ENCODE results near the gene ELMO1.

DNA sequence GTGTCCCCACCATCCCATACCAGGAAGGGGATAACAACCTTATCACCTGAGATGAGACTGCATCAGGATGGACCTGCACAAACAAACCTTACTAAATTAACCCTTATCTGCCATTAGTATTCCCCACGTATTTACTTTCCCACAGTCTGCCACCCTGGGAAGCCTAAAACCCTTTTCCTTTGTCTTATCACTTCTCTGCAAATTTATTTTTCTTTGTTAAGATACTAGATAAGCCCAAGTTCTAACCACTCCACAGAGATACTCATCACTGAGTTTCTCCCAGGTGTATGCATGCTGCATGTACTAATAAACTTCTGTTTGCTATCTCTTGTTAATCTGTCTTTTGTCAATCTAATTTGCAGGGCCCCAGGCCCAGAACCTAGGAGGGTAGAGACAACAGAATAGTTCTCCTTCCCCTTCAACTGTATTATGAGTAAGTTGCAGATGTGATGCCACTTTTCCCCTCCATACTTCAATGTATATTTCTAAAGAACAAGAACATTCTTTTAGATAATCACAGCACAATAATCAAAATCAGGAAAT lies 66.0 kb downstream of the ELMO1 start:
- TF ChIP-seq, protein P1, sequence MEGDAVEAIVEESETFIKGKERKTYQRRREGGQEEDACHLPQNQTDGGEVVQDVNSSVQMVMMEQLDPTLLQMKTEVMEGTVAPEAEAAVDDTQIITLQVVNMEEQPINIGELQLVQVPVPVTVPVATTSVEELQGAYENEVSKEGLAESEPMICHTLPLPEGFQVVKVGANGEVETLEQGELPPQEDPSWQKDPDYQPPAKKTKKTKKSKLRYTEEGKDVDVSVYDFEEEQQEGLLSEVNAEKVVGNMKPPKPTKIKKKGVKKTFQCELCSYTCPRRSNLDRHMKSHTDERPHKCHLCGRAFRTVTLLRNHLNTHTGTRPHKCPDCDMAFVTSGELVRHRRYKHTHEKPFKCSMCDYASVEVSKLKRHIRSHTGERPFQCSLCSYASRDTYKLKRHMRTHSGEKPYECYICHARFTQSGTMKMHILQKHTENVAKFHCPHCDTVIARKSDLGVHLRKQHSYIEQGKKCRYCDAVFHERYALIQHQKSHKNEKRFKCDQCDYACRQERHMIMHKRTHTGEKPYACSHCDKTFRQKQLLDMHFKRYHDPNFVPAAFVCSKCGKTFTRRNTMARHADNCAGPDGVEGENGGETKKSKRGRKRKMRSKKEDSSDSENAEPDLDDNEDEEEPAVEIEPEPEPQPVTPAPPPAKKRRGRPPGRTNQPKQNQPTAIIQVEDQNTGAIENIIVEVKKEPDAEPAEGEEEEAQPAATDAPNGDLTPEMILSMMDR (IDR thresholded peaks at IDR 0.05; ENCODE audit: borderline replicate concordance, extremely low read depth, low read length, poor library complexity, severe bottlenecking): no peak
- no peak for TF ChIP-seq EZH2 (IDR thresholded peaks at IDR 0.05; ENCODE audit: borderline replicate concordance, low read depth, low read length, severe bottlenecking)

Measured in DND-41 (cell line).